GM20431 (cell line): ENCODE results near the gene MDM4.
"Not testable (repeated sequence)": the region's sequence is repeated elsewhere in the genome, so short reads cannot be mapped to it uniquely, and the experiment has no call there.

ENCODE experiments used
- in situ Hi-C: fragments of 300-500 bp; cut with MseI, MboI; formaldehyde crosslinking; loops from one replicate; pipeline ENCODE4 v1.15.0; 2020; ENCODE audit warnings: low sequenced_read_pairs; ENCODE audit not compliant: unreplicated experiment

The MDM4 gene

GRCh38 chr1:204507317-204508105 is 8.7 kb upstream of the MDM4 start:
- in situ Hi-C loops: loop anchor here (10.0 kb wide), 1 partner anchor 63 kb away; no protein-coding TSS in a partner anchor

- in situ Hi-C loops: loop anchor here (10.0 kb wide), 1 partner anchor 64 kb away; no protein-coding TSS in a partner anchor
Observed at GRCh38 chr1:204509186-204509635, 7.0 kb upstream of the MDM4 start.

GRCh38 chr1:204511366-204511765 is 4.8 kb upstream of the MDM4 start:
- in situ Hi-C loops: no loop called here

GRCh38 chr1:204513117-204513716 is 3.0 kb upstream of the MDM4 start:
- in situ Hi-C loops: no loop called here

- in situ Hi-C loops: no loop called here
Observed at GRCh38 chr1:204514828-204515227, 1.4 kb upstream of the MDM4 start.

- in situ Hi-C loops: not testable (repeated sequence)
Observed at GRCh38 chr1:204517382-204517781, 1.2 kb downstream of the MDM4 start.

GRCh38 chr1:204520834-204521709 is 4.9 kb downstream of the MDM4 start:
- in situ Hi-C loops: no loop called here

GRCh38 chr1:204521941-204522521 is 5.8 kb downstream of the MDM4 start:
- in situ Hi-C loops: not testable (repeated sequence)

- in situ Hi-C loops: no loop called here
Observed at GRCh38 chr1:204523605-204524215, 7.5 kb downstream of the MDM4 start.

GRCh38 chr1:204524986-204525385 is 8.8 kb downstream of the MDM4 start:
- in situ Hi-C loops: no loop called here

GRCh38 chr1:204528241-204528640 is 12.0 kb downstream of the MDM4 start:
- in situ Hi-C loops: no loop called here

GRCh38 chr1:204528677-204529076 is 12.5 kb downstream of the MDM4 start:
- in situ Hi-C loops: no loop called here

- in situ Hi-C loops: no loop called here
Observed at GRCh38 chr1:204529371-204529895, 13.2 kb downstream of the MDM4 start.

- in situ Hi-C loops: no loop called here
Observed at GRCh38 chr1:204530932-204531331, 14.7 kb downstream of the MDM4 start.

- in situ Hi-C loops: no loop called here
Observed at GRCh38 chr1:204532832-204533231, 16.6 kb downstream of the MDM4 start.

- in situ Hi-C loops: no loop called here
Observed at GRCh38 chr1:204541626-204542025, 25.4 kb downstream of the MDM4 start.

GRCh38 chr1:204544321-204544720 is 28.1 kb downstream of the MDM4 start:
- in situ Hi-C loops: no loop called here

GRCh38 chr1:204545202-204545601 is 29.0 kb downstream of the MDM4 start:
- in situ Hi-C loops: no loop called here

- in situ Hi-C loops: no loop called here
Observed at GRCh38 chr1:204545881-204546280, 29.7 kb downstream of the MDM4 start.

GRCh38 chr1:204548265-204548664 is 32.1 kb downstream of the MDM4 start:
- in situ Hi-C loops: no loop called here
